ENCODE measurements around the gene RELT. TPM values are rescaled to one million over a fixed set of nuclear protein-coding genes. Genes with fewer than 3 reads are reported as not detected.

The RELT gene
- total and polyA plus RNA-seq, 2 of the 13 experiments (the other 11 are each of a cell fraction or from before 2014, with no cell fraction given): 2.5 to 4.7 TPM

DNA sequence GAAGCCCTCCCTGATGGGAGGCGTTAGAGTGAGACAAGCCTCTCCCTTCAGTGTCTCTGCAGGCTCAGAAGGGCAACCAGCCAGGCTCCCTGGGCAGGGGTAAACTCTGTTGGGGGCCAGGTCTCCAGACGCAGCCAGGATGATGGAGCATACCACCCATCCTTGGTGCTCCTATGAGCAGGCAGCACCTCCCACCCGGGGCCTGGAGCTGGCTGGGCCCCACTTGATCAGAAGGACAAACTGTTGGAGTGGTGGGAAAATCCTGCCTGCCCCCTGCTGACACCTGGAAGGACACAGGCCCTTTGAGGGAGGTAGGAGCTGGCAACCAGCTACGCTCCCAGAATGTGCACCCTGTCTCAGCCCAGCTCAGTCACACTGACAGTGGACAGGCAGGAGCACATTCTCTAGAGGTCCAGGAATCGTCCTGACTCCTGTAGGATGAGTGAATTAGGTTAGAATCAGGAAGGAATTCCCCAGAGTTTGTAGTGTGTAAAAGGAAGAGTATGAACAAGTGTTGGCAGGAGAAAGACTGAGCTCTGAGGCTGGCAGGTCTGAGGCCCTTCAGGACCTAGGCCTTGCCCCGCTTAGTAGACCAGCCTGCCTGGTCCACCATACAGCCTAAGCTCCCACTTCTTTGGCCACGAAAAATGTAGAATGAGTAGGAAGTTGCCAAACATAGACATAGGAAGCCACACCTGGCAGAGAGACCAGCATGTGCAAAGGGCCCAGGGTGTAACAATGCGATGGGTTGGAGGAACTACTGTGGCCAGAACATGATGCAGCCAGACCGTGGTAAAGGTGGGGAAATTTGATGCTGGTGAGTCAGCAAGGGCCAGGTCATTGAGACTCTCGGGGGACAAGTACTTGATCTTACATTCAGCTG lies 49.0 kb upstream of the RELT start (continued):
- TF ChIP-seq, protein P1, sequence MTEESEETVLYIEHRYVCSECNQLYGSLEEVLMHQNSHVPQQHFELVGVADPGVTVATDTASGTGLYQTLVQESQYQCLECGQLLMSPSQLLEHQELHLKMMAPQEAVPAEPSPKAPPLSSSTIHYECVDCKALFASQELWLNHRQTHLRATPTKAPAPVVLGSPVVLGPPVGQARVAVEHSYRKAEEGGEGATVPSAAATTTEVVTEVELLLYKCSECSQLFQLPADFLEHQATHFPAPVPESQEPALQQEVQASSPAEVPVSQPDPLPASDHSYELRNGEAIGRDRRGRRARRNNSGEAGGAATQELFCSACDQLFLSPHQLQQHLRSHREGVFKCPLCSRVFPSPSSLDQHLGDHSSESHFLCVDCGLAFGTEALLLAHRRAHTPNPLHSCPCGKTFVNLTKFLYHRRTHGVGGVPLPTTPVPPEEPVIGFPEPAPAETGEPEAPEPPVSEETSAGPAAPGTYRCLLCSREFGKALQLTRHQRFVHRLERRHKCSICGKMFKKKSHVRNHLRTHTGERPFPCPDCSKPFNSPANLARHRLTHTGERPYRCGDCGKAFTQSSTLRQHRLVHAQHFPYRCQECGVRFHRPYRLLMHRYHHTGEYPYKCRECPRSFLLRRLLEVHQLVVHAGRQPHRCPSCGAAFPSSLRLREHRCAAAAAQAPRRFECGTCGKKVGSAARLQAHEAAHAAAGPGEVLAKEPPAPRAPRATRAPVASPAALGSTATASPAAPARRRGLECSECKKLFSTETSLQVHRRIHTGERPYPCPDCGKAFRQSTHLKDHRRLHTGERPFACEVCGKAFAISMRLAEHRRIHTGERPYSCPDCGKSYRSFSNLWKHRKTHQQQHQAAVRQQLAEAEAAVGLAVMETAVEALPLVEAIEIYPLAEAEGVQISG (CRISPR knock-in tag; IDR thresholded peaks at IDR 0.05): no peak
- TF ChIP-seq PITX1 (CRISPR knock-in tag; IDR thresholded peaks at IDR 0.05): 0 out of 2 replicates have a peak, but pooled peaks have one; percentile 32
- TF ChIP-seq ZNF766 (CRISPR knock-in tag; IDR thresholded peaks at IDR 0.05; ENCODE audit: borderline replicate concordance): no peak
- TF ChIP-seq STAG1 (CRISPR knock-in tag; IDR thresholded peaks at IDR 0.05): peak; percentile 25; the same call in 1 of the 2 replicates
- TF ChIP-seq ZNF557 (CRISPR knock-in tag; IDR thresholded peaks at IDR 0.05): no peak
- TF ChIP-seq, protein P2, sequence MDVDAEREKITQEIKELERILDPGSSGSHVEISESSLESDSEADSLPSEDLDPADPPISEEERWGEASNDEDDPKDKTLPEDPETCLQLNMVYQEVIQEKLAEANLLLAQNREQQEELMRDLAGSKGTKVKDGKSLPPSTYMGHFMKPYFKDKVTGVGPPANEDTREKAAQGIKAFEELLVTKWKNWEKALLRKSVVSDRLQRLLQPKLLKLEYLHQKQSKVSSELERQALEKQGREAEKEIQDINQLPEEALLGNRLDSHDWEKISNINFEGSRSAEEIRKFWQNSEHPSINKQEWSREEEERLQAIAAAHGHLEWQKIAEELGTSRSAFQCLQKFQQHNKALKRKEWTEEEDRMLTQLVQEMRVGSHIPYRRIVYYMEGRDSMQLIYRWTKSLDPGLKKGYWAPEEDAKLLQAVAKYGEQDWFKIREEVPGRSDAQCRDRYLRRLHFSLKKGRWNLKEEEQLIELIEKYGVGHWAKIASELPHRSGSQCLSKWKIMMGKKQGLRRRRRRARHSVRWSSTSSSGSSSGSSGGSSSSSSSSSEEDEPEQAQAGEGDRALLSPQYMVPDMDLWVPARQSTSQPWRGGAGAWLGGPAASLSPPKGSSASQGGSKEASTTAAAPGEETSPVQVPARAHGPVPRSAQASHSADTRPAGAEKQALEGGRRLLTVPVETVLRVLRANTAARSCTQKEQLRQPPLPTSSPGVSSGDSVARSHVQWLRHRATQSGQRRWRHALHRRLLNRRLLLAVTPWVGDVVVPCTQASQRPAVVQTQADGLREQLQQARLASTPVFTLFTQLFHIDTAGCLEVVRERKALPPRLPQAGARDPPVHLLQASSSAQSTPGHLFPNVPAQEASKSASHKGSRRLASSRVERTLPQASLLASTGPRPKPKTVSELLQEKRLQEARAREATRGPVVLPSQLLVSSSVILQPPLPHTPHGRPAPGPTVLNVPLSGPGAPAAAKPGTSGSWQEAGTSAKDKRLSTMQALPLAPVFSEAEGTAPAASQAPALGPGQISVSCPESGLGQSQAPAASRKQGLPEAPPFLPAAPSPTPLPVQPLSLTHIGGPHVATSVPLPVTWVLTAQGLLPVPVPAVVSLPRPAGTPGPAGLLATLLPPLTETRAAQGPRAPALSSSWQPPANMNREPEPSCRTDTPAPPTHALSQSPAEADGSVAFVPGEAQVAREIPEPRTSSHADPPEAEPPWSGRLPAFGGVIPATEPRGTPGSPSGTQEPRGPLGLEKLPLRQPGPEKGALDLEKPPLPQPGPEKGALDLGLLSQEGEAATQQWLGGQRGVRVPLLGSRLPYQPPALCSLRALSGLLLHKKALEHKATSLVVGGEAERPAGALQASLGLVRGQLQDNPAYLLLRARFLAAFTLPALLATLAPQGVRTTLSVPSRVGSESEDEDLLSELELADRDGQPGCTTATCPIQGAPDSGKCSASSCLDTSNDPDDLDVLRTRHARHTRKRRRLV (CRISPR knock-in tag; IDR thresholded peaks at IDR 0.05): no peak
- no peak for TF ChIP-seq MEIS1 (CRISPR knock-in tag; IDR thresholded peaks at IDR 0.05; ENCODE audit: borderline replicate concordance)
- TF ChIP-seq TBX3 (IDR thresholded peaks at IDR 0.05; ENCODE audit: borderline replicate concordance): no peak
- TF ChIP-seq SP5 (CRISPR knock-in tag; IDR thresholded peaks at IDR 0.05; ENCODE audit: borderline replicate concordance, low read depth): no peak
- TF ChIP-seq NFYC (CRISPR knock-in tag; IDR thresholded peaks at IDR 0.05): no peak
- no peak for TF ChIP-seq ZFP37 (CRISPR knock-in tag; IDR thresholded peaks at IDR 0.05; ENCODE audit: borderline replicate concordance)
- TF ChIP-seq, protein P3, sequence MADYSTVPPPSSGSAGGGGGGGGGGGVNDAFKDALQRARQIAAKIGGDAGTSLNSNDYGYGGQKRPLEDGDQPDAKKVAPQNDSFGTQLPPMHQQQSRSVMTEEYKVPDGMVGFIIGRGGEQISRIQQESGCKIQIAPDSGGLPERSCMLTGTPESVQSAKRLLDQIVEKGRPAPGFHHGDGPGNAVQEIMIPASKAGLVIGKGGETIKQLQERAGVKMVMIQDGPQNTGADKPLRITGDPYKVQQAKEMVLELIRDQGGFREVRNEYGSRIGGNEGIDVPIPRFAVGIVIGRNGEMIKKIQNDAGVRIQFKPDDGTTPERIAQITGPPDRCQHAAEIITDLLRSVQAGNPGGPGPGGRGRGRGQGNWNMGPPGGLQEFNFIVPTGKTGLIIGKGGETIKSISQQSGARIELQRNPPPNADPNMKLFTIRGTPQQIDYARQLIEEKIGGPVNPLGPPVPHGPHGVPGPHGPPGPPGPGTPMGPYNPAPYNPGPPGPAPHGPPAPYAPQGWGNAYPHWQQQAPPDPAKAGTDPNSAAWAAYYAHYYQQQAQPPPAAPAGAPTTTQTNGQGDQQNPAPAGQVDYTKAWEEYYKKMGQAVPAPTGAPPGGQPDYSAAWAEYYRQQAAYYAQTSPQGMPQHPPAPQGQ (CRISPR knock-in tag; IDR thresholded peaks at IDR 0.05; ENCODE audit: borderline replicate concordance): no peak
- no peak for TF ChIP-seq HOXA3 (CRISPR knock-in tag; IDR thresholded peaks at IDR 0.05)
- TF ChIP-seq ZNF562 (CRISPR knock-in tag; IDR thresholded peaks at IDR 0.05; ENCODE audit: borderline replicate concordance): no peak
- TF ChIP-seq EHMT2 (IDR thresholded peaks at IDR 0.05; ENCODE audit: borderline replicate concordance, low read depth, low read length): no peak
- TF ChIP-seq KDM5B (CRISPR knock-in tag; IDR thresholded peaks at IDR 0.05; ENCODE audit: borderline replicate concordance): no peak
- no peak for TF ChIP-seq SMAD3 (CRISPR knock-in tag; IDR thresholded peaks at IDR 0.05)
- TF ChIP-seq FOXA1 (IDR thresholded peaks at IDR 0.05): no peak
- TF ChIP-seq FOXA1 (CRISPR knock-in tag; IDR thresholded peaks at IDR 0.05): no peak
